HepG2 (cell line): Measurements from ENCODE around the gene SRGAP2B. TPM values are rescaled to one million over a fixed set of nuclear protein-coding genes. Genes with fewer than 3 reads are reported as not detected.
"Not testable (repeated sequence)": the region's sequence is repeated elsewhere in the genome, so short reads cannot be mapped to it uniquely, and the experiment has no call there.

Experiments used
- ATAC-seq: fragments of 200-7000 bp; cut with Tn5 transposase; 3 replicates; pipeline ENCODE4 v1.9.1; 2020; ENCODE audit warnings: mild to moderate bottlenecking, moderate library complexity
- BruUV-seq: library from RNA; stranded (reverse); fragments of 400-500 nt; replicated peaks from 2 replicates; lab custom pipeline; 2021; lab: Mats Ljungman, UMichigan
- CTCF ChIA-PET: fragments of 300-600 bp; formaldehyde crosslinking; extraction: SDS; loops from one replicate; lab custom pipeline; 2021; ENCODE audit warnings: low total read pairs, inconsistent platforms, low intra/inter-chr PET ratio; lab: Yijun Ruan, JAX
- POLR2A ChIA-PET: fragments of 350-600 bp; sonication (Branson Sonifier 250); formaldehyde crosslinking; loops from one replicate; lab custom pipeline; 2020; ENCODE audit warnings: antibody characterized with exemption, inconsistent platforms; lab: Yijun Ruan, JAX
- DNase-seq: peaks from one replicate; pipeline ENCODE4 v3.0.0-alpha.2; 2015; ENCODE audit warnings: low spot score
- FAIRE-seq: peaks from 3 replicates; lab custom pipeline; 2011; peaks lifted over from hg19 to GRCh38; lab: Jason Lieb, UNC
- H2AFZ ChIP-seq: one replicate; pipeline ENCODE4 v1.6.1; 2011; ENCODE audit warnings: low read length, inconsistent platforms
- H3K27ac ChIP-seq: fragments of 300-600 bp; 3 replicates; pipeline ENCODE4 v1.8.0; 2011; ENCODE audit warnings: mixed run types, mild to moderate bottlenecking, mixed read lengths, low read length, inconsistent platforms; ENCODE audit not compliant: insufficient read depth; ENCODE audit errors: extremely low read length
- H3K27me3 ChIP-seq, 2 experiments: fragments of 200-600 bp in 1 of 2; 2 replicates in 1 of 2; 3 replicates in 1 of 2; pipeline versions ENCODE4 v1.6.0 to v1.8.0; 2011; ENCODE audit warnings: low read length in 2 of 2, mild to moderate bottlenecking in 2 of 2, moderate library complexity in 2 of 2, inconsistent platforms in 1 of 2; ENCODE audit not compliant: insufficient read depth in 2 of 2, control insufficient read depth in 1 of 2
- H3K36me3 ChIP-seq, 2 experiments: fragments of 200-600 bp in 1 of 2; replicated peaks in 1 of 2; 2 replicates in 1 of 2; 3 replicates in 1 of 2; pipeline versions ENCODE4 v1.5.1 to v1.8.0; 2011; ENCODE audit warnings: low read length in 2 of 2, inconsistent platforms in 1 of 2; ENCODE audit not compliant: insufficient read depth in 2 of 2, control insufficient read depth in 1 of 2
- H3K4me1 ChIP-seq: 2 replicates; pipeline ENCODE4 v1.5.1; 2012; ENCODE audit warnings: low read length, inconsistent platforms; ENCODE audit not compliant: insufficient read depth
- H3K4me2 ChIP-seq: 2 replicates; pipeline ENCODE4 v1.6.0; 2011; ENCODE audit warnings: low read depth, low read length, inconsistent platforms
- H3K4me3 ChIP-seq, 3 experiments: fragments of 200-600 bp in 1 of 3; sonication (generic), shearing (Covaris generic) in 1 of 3; replicated peaks in 1 of 3; 2 replicates each; pipeline ENCODE4 v1.5.1; 2011 to 2016; ENCODE audit warnings: low read length in 3 of 3, inconsistent platforms in 2 of 3, low read depth in 2 of 3, mild to moderate bottlenecking in 2 of 3, control low read depth in 1 of 3, mixed read lengths in 1 of 3; ENCODE audit not compliant: insufficient read depth in 1 of 3
- H3K79me2 ChIP-seq: one replicate; pipeline ENCODE4 v1.6.1; 2011; ENCODE audit warnings: low read length, inconsistent platforms; ENCODE audit not compliant: insufficient read depth
- H3K9ac ChIP-seq: 2 replicates; pipeline ENCODE4 v1.6.0; 2011; ENCODE audit warnings: mild to moderate bottlenecking, low read depth, low read length, inconsistent platforms; ENCODE audit not compliant: insufficient read depth
- H3K9me3 ChIP-seq: 2 replicates; pipeline ENCODE4 v1.5.1; 2012; ENCODE audit warnings: mild to moderate bottlenecking, low read length
- H4K20me1 ChIP-seq: 2 replicates; pipeline ENCODE4 v1.6.0; 2011; ENCODE audit warnings: inconsistent platforms, mild to moderate bottlenecking, low read length, moderate library complexity; ENCODE audit not compliant: insufficient read depth
- BCL6 ChIP-seq: IDR thresholded peaks from 2 replicates; pipeline ENCODE4 v1.6.1; 2016; ENCODE audit warnings: missing genetic modification reagents, missing compliant biosample characterization
- WGBS: methylation state at CpG from one replicate; pipeline ENCODE4 v1.1.6; 2017; ENCODE audit warnings: low lambda C conversion rate; 5-methylcytosine and 5-hydroxymethylcytosine counted together
- in situ Hi-C: cut with HindIII; loops from 2 replicates; pipeline ENCODE4 v1.10.0; 2017; ENCODE audit warnings: low pct_unique_long_range_greater_than_20kb; ENCODE audit not compliant: extremely low pct_ligation_motif_present
- intact Hi-C: fragments of 100-400 bp; cut with micrococcal nuclease; formaldehyde crosslinking; loops from one replicate; pipeline ENCODE4 v1.10.0; 2022; ENCODE audit not compliant: unreplicated experiment
- polyA plus RNA-seq, 8 experiments: library from polyadenylated mRNA; depleted of rRNA in 3 of 8; stranded (reverse) in 7 of 8; unstranded in 1 of 8; fragments of >200 nt; fragmentation: Illumina TruSeq in 4 of 8; extraction: Trizol in 4 of 8; gene quantifications; 2 replicates each; pipeline versions ENCODE4 v1.2.1 to v1.2.3, GENCODE V29; 2011 to 2016; ENCODE audit warnings: low read depth in 4 of 8, missing spikeins in 1 of 8, mixed read lengths in 1 of 8; ENCODE audit not compliant: insufficient read depth in 1 of 8
- total RNA-seq, 5 experiments: library from RNA; depleted of rRNA; stranded (reverse); fragments of >200 nt; fragmentation: Illumina TruSeq; extraction: Trizol; gene quantifications; 2 replicates each; pipeline ENCODE4 v1.2.3, GENCODE V29; 2016; ENCODE audit warnings: low read depth in 1 of 5

The SRGAP2B gene
- total and polyA plus RNA-seq, 2 of the 13 experiments (the other 11 are each of a cell fraction or from before 2014, with no cell fraction given) = 9.2 to 16.1 TPM

DNA sequence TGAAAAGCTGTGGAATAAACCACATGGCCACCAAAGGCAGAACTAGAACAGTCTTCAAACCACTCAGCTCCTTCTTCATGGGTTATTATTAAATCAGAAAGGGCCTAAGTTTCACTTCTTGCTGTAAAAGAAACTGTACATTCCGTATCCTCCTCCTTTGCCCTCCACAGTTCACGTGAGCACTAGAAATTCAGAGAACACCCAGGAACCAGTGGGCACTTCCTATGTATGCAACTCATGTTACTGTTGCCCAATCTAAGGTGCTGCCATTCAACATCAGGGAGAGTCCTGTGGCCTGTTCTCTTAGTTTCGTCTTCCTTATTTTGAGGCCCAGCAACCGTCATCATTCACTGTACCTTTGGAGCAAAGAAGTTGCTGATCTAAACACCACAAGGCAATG, 86.7 kb downstream of the SRGAP2B start:
- WGBS = no CpG with 5 or more reads among the region's 4 CpGs
- H3K4me2 ChIP-seq, ATAC-seq, H3K4me1 ChIP-seq, in situ Hi-C loops, POLR2A ChIA-PET, H3K79me2 ChIP-seq, CTCF ChIA-PET, H3K4me3 ChIP-seq, H3K27ac ChIP-seq, H3K9me3 ChIP-seq, FAIRE-seq, H4K20me1 ChIP-seq, BruUV-seq, H3K27me3 ChIP-seq, H3K9ac ChIP-seq, DNase-seq, intact Hi-C loops, H3K36me3 ChIP-seq, H2AFZ ChIP-seq: not testable (repeated sequence)

DNA sequence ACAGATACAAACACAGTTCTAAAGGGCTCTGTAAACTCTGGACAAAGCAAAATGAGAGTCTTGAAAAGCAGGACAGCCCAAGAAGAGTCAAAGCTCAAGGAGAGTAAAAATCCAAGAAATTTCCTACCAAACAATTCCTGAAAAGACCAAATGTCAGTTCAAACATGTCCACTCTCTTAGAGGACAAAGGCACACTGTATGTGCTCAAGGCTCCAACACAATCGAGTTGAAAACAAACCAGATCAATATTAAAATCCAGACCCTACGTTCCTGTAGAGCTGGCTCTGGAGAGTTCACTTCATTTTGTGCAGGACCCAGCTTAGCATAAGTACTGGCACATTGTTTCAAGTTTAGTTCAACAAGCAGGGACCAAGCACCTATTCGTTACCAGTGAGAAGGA, 90.0 kb downstream of the SRGAP2B start:
- H3K9ac ChIP-seq, BruUV-seq, POLR2A ChIA-PET, H4K20me1 ChIP-seq, CTCF ChIA-PET, intact Hi-C loops, H3K4me3 ChIP-seq, H3K27ac ChIP-seq, H3K9me3 ChIP-seq, H3K4me1 ChIP-seq, H2AFZ ChIP-seq, in situ Hi-C loops, H3K27me3 ChIP-seq, DNase-seq, H3K36me3 ChIP-seq, FAIRE-seq, H3K4me2 ChIP-seq, H3K79me2 ChIP-seq: not testable (repeated sequence)
- peak; percentile 67 for TF ChIP-seq BCL6 (CRISPR knock-in tag)
- ATAC-seq = peak; percentile 94
- 0% methylated on average over 2 of the region's 3 CpGs for WGBS

DNA sequence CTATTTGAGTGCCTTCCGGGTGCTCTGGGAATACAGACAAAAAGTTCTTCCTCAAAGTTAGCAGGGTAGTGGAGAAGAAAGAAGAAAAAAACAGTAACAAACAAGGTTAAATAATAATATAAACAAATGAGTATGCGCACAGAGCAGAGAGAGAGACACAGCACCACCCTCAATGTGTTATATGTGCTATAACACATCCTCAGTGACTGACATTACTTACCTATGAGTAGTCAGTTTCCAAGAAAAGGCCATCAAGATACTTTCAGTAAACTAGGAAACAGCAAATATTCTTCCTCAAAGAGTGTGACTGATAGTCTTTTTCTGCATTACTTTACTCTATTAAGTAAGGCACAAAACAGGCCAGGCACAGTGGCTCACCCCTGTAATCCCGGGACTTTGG, 93.7 kb downstream of the SRGAP2B start:
- FAIRE-seq, H3K9me3 ChIP-seq, intact Hi-C loops, H3K4me1 ChIP-seq, H3K27me3 ChIP-seq, in situ Hi-C loops, ATAC-seq, CTCF ChIA-PET, H3K27ac ChIP-seq, H3K4me2 ChIP-seq, BruUV-seq, H3K4me3 ChIP-seq, H3K36me3 ChIP-seq, H3K79me2 ChIP-seq, POLR2A ChIA-PET, DNase-seq, H3K9ac ChIP-seq, H2AFZ ChIP-seq, H4K20me1 ChIP-seq: not testable (repeated sequence)
- 95% methylated on average over 2 of the region's 3 CpGs for WGBS

DNA sequence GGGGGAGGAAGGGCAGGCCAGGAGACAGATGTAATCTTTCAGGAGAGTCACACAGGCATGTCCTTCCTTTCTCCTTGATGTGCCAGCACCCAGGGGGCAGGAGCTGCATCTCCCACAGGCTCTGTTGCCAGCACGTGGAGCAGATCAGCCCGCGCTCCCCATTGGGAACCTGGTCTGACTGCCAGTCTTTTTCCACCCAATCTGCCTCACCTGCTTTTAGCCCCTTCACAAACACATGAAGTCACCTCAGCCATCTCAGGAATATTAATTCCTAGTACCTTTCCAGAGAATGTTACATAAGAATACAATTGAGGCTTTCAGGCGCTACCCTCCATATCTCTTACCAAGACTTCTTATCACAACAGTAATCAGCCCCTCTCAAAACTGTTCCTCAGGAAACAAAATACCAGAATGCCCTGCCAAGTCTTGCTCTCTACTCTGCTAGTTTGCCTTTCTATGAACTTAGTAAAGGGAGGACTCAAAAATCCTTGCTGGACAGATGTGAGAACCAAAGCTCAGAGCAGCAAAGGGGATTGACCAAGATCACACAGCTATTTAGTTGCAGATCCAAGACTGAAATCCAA, 94.3 kb downstream of the SRGAP2B start:
- H3K27me3 ChIP-seq, H3K36me3 ChIP-seq, POLR2A ChIA-PET, intact Hi-C loops, H3K4me3 ChIP-seq, H3K4me2 ChIP-seq, H3K27ac ChIP-seq, H3K9ac ChIP-seq, FAIRE-seq, H4K20me1 ChIP-seq, H2AFZ ChIP-seq, ATAC-seq, DNase-seq, H3K4me1 ChIP-seq, H3K79me2 ChIP-seq, in situ Hi-C loops, H3K9me3 ChIP-seq, BruUV-seq, CTCF ChIA-PET: not testable (repeated sequence)
- 100% methylated on average over 1 of the region's 4 CpGs for WGBS
